IMR-90 (cell line): Measurements from ENCODE around the gene LONP2. TPM values are rescaled to one million over a fixed set of nuclear protein-coding genes. Genes with fewer than 3 reads are reported as not detected.

Source experiments
- ATAC-seq: fragments of 200-7000 bp; cut with Tn5 transposase; 2 replicates; pipeline ENCODE4 v1.9.1; 2020; ENCODE audit warnings: low read depth, mild to moderate bottlenecking, moderate library complexity
- BruUV-seq: library from RNA; stranded (reverse); fragments of 400-500 nt; replicated peaks from 2 replicates; lab custom pipeline; 2021; lab: Mats Ljungman, UMichigan
- CTCF ChIA-PET: fragments of 300-600 bp; formaldehyde crosslinking; extraction: SDS; loops from one replicate; lab custom pipeline; 2021; ENCODE audit warnings: antibody characterized with exemption; lab: Yijun Ruan, JAX
- POLR2A ChIA-PET: fragments of 300-600 bp; sonication (Branson Sonifier 250); formaldehyde crosslinking; loops from one replicate; lab custom pipeline; 2022; ENCODE audit warnings: antibody characterized with exemption; ENCODE audit not compliant: unreplicated experiment; lab: Charles Lee
- DNase-seq: peaks from one replicate; pipeline ENCODE4 v3.0.0; 2013
- H2AFZ ChIP-seq: replicated peaks from 2 replicates; pipeline ENCODE3; 2013; ENCODE audit warnings: low read length, mild to moderate bottlenecking; ENCODE audit not compliant: poor library complexity
- H2AK5ac ChIP-seq: 2 replicates; pipeline ENCODE4 v1.6.1; 2013; ENCODE audit warnings: low read depth, low read length, inconsistent platforms
- H2AK9ac ChIP-seq: replicated peaks from 2 replicates; pipeline ENCODE3; 2013; ENCODE audit warnings: mild to moderate bottlenecking, low read depth, low read length, moderate library complexity; ENCODE audit not compliant: poor library complexity
- H2BK120ac ChIP-seq: 2 replicates; pipeline ENCODE4 v1.6.1; 2013; ENCODE audit warnings: low read depth, low read length, inconsistent platforms
- H2BK15ac ChIP-seq: 3 replicates; pipeline ENCODE4 v1.6.1; 2013; ENCODE audit warnings: low read depth, low read length, inconsistent platforms
- H2BK20ac ChIP-seq: 2 replicates; pipeline ENCODE4 v1.6.1; 2013; ENCODE audit warnings: low read depth, mild to moderate bottlenecking, inconsistent platforms, low read length, moderate library complexity
- H2BK5ac ChIP-seq: 2 replicates; pipeline ENCODE4 v1.6.1; 2013; ENCODE audit warnings: mild to moderate bottlenecking, low read depth, low read length, inconsistent platforms; ENCODE audit not compliant: poor library complexity, severe bottlenecking
- H3K14ac ChIP-seq: replicated peaks from 2 replicates; pipeline ENCODE4 v1.6.1; 2013; ENCODE audit warnings: low read depth, low read length, inconsistent platforms
- H3K18ac ChIP-seq: 2 replicates; pipeline ENCODE4 v1.6.1; 2013; ENCODE audit warnings: low read depth, low read length, control low read depth
- H3K23ac ChIP-seq: 2 replicates; pipeline ENCODE4 v1.6.1; 2013; ENCODE audit warnings: low read depth, low read length, inconsistent platforms
- H3K27ac ChIP-seq: 2 replicates; pipeline ENCODE4 v1.5.1; 2013; ENCODE audit warnings: mild to moderate bottlenecking, control low read depth, low read length; ENCODE audit not compliant: insufficient read depth
- H3K27me3 ChIP-seq: 2 replicates; pipeline ENCODE4 v1.6.1; 2013; ENCODE audit warnings: low read length; ENCODE audit not compliant: control insufficient read depth, insufficient read depth
- H3K36me3 ChIP-seq: 2 replicates; pipeline ENCODE4 v1.6.1; 2013; ENCODE audit warnings: low read length, mixed read lengths; ENCODE audit not compliant: control insufficient read depth, insufficient read depth
- H3K4ac ChIP-seq: 2 replicates; pipeline ENCODE4 v1.6.1; 2013; ENCODE audit warnings: low read depth, low read length, inconsistent platforms
- H3K4me1 ChIP-seq: 2 replicates; pipeline ENCODE4 v1.6.1; 2013; ENCODE audit warnings: low read length, mixed read lengths; ENCODE audit not compliant: control insufficient read depth, insufficient read depth
- H3K4me2 ChIP-seq: 2 replicates; pipeline ENCODE4 v1.6.1; 2013; ENCODE audit warnings: low read depth, mild to moderate bottlenecking, control low read depth, low read length, moderate library complexity
- H3K4me3 ChIP-seq: 2 replicates; pipeline ENCODE4 v1.5.1; 2013; ENCODE audit warnings: low read depth, mild to moderate bottlenecking, control low read depth, low read length, moderate library complexity; ENCODE audit not compliant: insufficient read depth
- H3K56ac ChIP-seq: 2 replicates; pipeline ENCODE4 v1.6.1; 2013; ENCODE audit warnings: low read length, inconsistent platforms; ENCODE audit not compliant: insufficient read depth; ENCODE audit errors: extremely low read depth
- H3K79me1 ChIP-seq, 2 experiments: 2 replicates each; pipeline ENCODE4 v1.6.1; 2013; ENCODE audit warnings: low read length in 2 of 2, inconsistent platforms in 1 of 2, low read depth in 1 of 2
- H3K9ac ChIP-seq: 2 replicates; pipeline ENCODE4 v1.6.1; 2013; ENCODE audit warnings: low read depth, low read length, control low read depth
- H3K9me1 ChIP-seq: 2 replicates; pipeline ENCODE4 v1.6.1; 2013; ENCODE audit warnings: low read length, inconsistent platforms; ENCODE audit not compliant: insufficient read depth
- H3K9me3 ChIP-seq: 2 replicates; pipeline ENCODE4 v1.6.1; 2013; ENCODE audit warnings: low read length; ENCODE audit not compliant: control insufficient read depth, insufficient read depth
- H4K20me1 ChIP-seq: 2 replicates; pipeline ENCODE4 v1.6.1; 2013; ENCODE audit warnings: low read length, inconsistent platforms; ENCODE audit not compliant: insufficient read depth
- H4K5ac ChIP-seq: 2 replicates; pipeline ENCODE4 v1.6.1; 2013; ENCODE audit warnings: mild to moderate bottlenecking, low read depth, low read length, control low read depth
- H4K8ac ChIP-seq, 2 experiments: 2 replicates each; pipeline ENCODE4 v1.6.1; 2013; ENCODE audit warnings: low read depth in 2 of 2, low read length in 2 of 2, control low read depth in 1 of 2, inconsistent platforms in 1 of 2
- H4K91ac ChIP-seq: 2 replicates; pipeline ENCODE4 v1.6.1; 2013; ENCODE audit warnings: low read depth, low read length, inconsistent platforms; ENCODE audit not compliant: insufficient read depth
- CHD1 ChIP-seq: IDR thresholded peaks from 2 replicates; pipeline ENCODE4 v1.6.1; 2012; ENCODE audit warnings: low read depth, low read length, improper control_type of control experiment
- FOS ChIP-seq: fragments of 150-350 bp; IDR thresholded peaks from 2 replicates; pipeline ENCODE4 v1.6.1; 2016; ENCODE audit warnings: low read depth, low read length
- MAFK ChIP-seq: IDR thresholded peaks from 2 replicates; pipeline ENCODE4 v1.6.1; 2012; ENCODE audit warnings: low read depth, low read length, improper control_type of control experiment
- MAZ ChIP-seq: IDR thresholded peaks from 2 replicates; pipeline ENCODE4 v1.6.1; 2012; ENCODE audit warnings: low read depth, mild to moderate bottlenecking, low read length, improper control_type of control experiment, moderate library complexity, borderline replicate concordance
- MXI1 ChIP-seq: IDR thresholded peaks from 2 replicates; pipeline ENCODE4 v1.6.1; 2012; ENCODE audit warnings: low read depth, mild to moderate bottlenecking, low read length, moderate library complexity, borderline replicate concordance
- NFE2L2 ChIP-seq: fragments of 150-350 bp; IDR thresholded peaks from 2 replicates; pipeline ENCODE4 v1.6.1; 2016; ENCODE audit warnings: low read depth, mild to moderate bottlenecking, low read length
- POLR2A ChIP-seq: IDR thresholded peaks from 2 replicates; pipeline ENCODE4 v1.6.1; 2012; ENCODE audit warnings: mild to moderate bottlenecking, low read depth, low read length
- RCOR1 ChIP-seq: IDR thresholded peaks from 2 replicates; pipeline ENCODE4 v1.6.1; 2012; ENCODE audit warnings: mild to moderate bottlenecking, low read length, improper control_type of control experiment; ENCODE audit not compliant: insufficient replicate concordance
- RFX5 ChIP-seq: IDR thresholded peaks from 2 replicates; pipeline ENCODE4 v1.8.0; 2012; ENCODE audit warnings: low read depth, mild to moderate bottlenecking, low read length, moderate library complexity
- SMC3 ChIP-seq: fragments of 150-350 bp; IDR thresholded peaks from 2 replicates; pipeline ENCODE4 v1.6.1; 2016; ENCODE audit warnings: low read depth, mild to moderate bottlenecking, antibody characterized with exemption, low read length, moderate library complexity
- WGBS, 2 experiments: methylation state at CpG; one replicate each; pipeline versions ENCODE4 v1.1.5 to v1.1.7; 2013; ENCODE audit warnings: missing lambda C conversion rate in 2 of 2; ENCODE audit not compliant: insufficient read length in 1 of 2; ENCODE audit errors: extremely low coverage in 2 of 2; 5-methylcytosine and 5-hydroxymethylcytosine counted together
- dilution Hi-C: fragments of 300-500 bp; cut with HindIII; formaldehyde crosslinking; loops from one replicate; pipeline ENCODE4 v1.14.3; 2018; ENCODE audit warnings: low sequenced_read_pairs; ENCODE audit not compliant: unreplicated experiment
- in situ Hi-C: fragments of 300-500 bp; cut with MboI; formaldehyde crosslinking; loops from 3 replicates; pipeline ENCODE4 v1.14.3; 2019; ENCODE audit warnings: low sequenced_read_pairs, inconsistent platforms, mixed read lengths
- intact Hi-C: fragments of 100-400 bp; cut with micrococcal nuclease; formaldehyde crosslinking; loops from 2 replicates; pipeline ENCODE4 v1.10.0; 2022
- polyA plus RNA-seq, 3 experiments: library from polyadenylated mRNA; depleted of rRNA; stranded (reverse); fragments of >200 nt; gene quantifications; 2 replicates each; pipeline ENCODE4 v1.2.3, GENCODE V29; 2012; ENCODE audit warnings: low replicate concordance in 1 of 3
- total RNA-seq: library from RNA; depleted of rRNA; stranded (reverse); fragments of >200 nt; gene quantifications from 2 replicates; pipeline ENCODE4 v1.2.3, GENCODE V29; 2012
- TF ChIP-seq, protein P1 (sequence below): conservative IDR thresholded peaks from 2 replicates; pipeline ENCODE4 v1.5.1; 2012; ENCODE audit warnings: mild to moderate bottlenecking, low read depth, low read length, improper control_type of control experiment

The LONP2 gene
- total and polyA plus RNA-seq, 2 of the 4 experiments (the other 2 are of a cell fraction), result 31.5 to 90.9 TPM

DNA sequence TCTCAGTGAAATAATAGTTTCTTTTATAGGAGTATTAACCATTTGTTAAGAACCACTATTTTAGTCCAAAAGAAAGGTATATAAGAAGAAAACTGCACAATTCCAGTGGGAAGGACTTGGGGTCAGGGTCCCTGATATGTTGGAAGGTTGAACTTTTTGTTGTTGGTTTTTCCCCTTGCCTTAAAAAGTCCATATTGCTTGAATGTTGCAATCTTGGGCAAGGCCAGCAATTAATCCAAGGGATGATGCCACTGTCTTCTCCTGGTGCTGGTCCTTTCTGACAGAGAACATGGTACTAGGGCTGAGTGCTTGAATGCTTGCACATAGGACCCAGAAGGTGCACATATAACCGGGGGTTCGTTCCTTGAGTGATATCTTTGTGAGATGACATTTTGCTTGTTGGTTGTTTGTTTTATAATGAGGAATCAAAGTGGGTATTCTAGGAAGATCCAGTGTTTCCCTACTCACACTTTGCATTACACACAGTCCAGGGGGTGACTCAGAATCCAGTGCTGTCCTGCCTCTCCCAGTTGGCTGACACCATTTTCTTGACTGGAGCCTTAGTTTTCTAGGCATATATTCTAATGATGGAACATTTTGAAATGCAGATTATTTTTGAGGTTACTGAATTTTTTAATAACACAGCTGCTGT is 86.2 kb downstream of the LONP2 start:
- Histone ChIP-seq H3K4me3 (no peak overlapping the region), H3K4me2 (no peak overlapping the region), H3K4me1 (peaks cover 10% of the 10 kb centered on the region), H2AFZ (no peak overlapping the region), H3K4ac (no peak overlapping the region), H3K14ac (no peak overlapping the region), H3K79me1 (peaks cover 23 to 33% of the 10 kb centered on the region in 2 experiments), H3K36me3 (peaks cover 8% of the 10 kb centered on the region), H3K18ac (no peak overlapping the region), H4K8ac (no peak overlapping the region), H2BK15ac (no peak overlapping the region), H2BK5ac (no peak overlapping the region), H2BK120ac (no peak overlapping the region), H2AK9ac (no peak overlapping the region), H4K5ac (no peak overlapping the region), H2AK5ac (no peak overlapping the region), H3K23ac (no peak overlapping the region), H3K9ac (no peak overlapping the region), H3K9me3 (no peaks in the 10 kb centered on the region), H3K27ac (no peak overlapping the region), H3K9me1 (peaks cover 4% of the 10 kb centered on the region; the same call in 1 of the 2 replicates), H3K56ac (no peak overlapping the region), H4K91ac (no peak overlapping the region), H2BK20ac (no peak overlapping the region), H4K20me1 (no peaks in the 10 kb centered on the region), H3K27me3 (no peaks in the 10 kb centered on the region)
- WGBS, 2 experiments, result no CpG with 5 or more reads among the region's 2 CpGs
- DNase-seq, result peak; percentile 37
- ATAC-seq, result peak; percentile 72
- dilution Hi-C loops (no loop called here), in situ Hi-C loops (no loop called here), intact Hi-C loops (no loop called here)
- TF ChIP-seq FOS (no peak), SMC3 (no peak), POLR2A (no peak), MAZ (no peak), MAFK (no peak), RFX5 (no peak), MXI1 (no peak), NFE2L2 (no peak), RCOR1 (no peak), CHD1 (no peak)
- TF ChIP-seq, protein P1, sequence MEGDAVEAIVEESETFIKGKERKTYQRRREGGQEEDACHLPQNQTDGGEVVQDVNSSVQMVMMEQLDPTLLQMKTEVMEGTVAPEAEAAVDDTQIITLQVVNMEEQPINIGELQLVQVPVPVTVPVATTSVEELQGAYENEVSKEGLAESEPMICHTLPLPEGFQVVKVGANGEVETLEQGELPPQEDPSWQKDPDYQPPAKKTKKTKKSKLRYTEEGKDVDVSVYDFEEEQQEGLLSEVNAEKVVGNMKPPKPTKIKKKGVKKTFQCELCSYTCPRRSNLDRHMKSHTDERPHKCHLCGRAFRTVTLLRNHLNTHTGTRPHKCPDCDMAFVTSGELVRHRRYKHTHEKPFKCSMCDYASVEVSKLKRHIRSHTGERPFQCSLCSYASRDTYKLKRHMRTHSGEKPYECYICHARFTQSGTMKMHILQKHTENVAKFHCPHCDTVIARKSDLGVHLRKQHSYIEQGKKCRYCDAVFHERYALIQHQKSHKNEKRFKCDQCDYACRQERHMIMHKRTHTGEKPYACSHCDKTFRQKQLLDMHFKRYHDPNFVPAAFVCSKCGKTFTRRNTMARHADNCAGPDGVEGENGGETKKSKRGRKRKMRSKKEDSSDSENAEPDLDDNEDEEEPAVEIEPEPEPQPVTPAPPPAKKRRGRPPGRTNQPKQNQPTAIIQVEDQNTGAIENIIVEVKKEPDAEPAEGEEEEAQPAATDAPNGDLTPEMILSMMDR, result no peak
- CTCF ChIA-PET, result no interaction called here
- POLR2A ChIA-PET, result no interaction called here
- BruUV-seq, result no TSS peak
